ENCODE data around the gene SMC2. TPM values are rescaled to one million over a fixed set of nuclear protein-coding genes. Genes with fewer than 3 reads are reported as not detected.

The SMC2 gene
- total RNA-seq, result 3.6 and 3.7 TPM in 2 replicates

GRCh38 chr9:104093647-104094533, at the start of gene SMC2:
TSS of gene SMC2 (plus strand) at chr9:104094309. CDS start at chr9:104095385, 1,076 bp downstream.
- Histone ChIP-seq H3K4me3 (ENCODE audit: low read depth, low read length) (peak within 1 kb of the TSS; percentile 71), H3K27me3 (ENCODE audit: control insufficient read depth, insufficient read depth, low read length) (no peaks in the 10 kb centered on the region), H3K36me3 (ENCODE audit: control insufficient read depth, insufficient read depth, low read length) (no peaks in the 10 kb centered on the region)
- FAIRE-seq (no peak), DNase-seq (ENCODE audit: low read depth) (peak; percentile 79)
- no peak for TF ChIP-seq CTCF (IDR thresholded peaks at IDR 0.05; ENCODE audit: insufficient read depth, low read length, severe bottlenecking)

- DNase-seq (ENCODE audit: low read depth), result peak; percentile 59
- no peak for FAIRE-seq
- Histone ChIP-seq H3K27me3 (ENCODE audit: control insufficient read depth, insufficient read depth, low read length) (no peaks in the 10 kb centered on the region), H3K4me3 (ENCODE audit: low read depth, low read length) (no peak overlapping the region), H3K36me3 (ENCODE audit: control insufficient read depth, insufficient read depth, low read length) (no peaks in the 10 kb centered on the region)
- TF ChIP-seq CTCF (IDR thresholded peaks at IDR 0.05; ENCODE audit: insufficient read depth, low read length, severe bottlenecking), result no peak
These were observed 25.6 kb upstream of the SMC2 start for GRCh38 chr9:104068546-104068945.

GRCh38 chr9:104069288-104069687, 24.8 kb upstream of the SMC2 start:
- no peaks in the 10 kb centered on the region for H3K27me3 ChIP-seq (ENCODE audit: control insufficient read depth, insufficient read depth, low read length)
- no peak overlapping the region for H3K4me3 ChIP-seq (ENCODE audit: low read depth, low read length)
- FAIRE-seq (no peak), DNase-seq (ENCODE audit: low read depth) (no peak)
- no peak for TF ChIP-seq CTCF (IDR thresholded peaks at IDR 0.05; ENCODE audit: insufficient read depth, low read length, severe bottlenecking)
- no peaks in the 10 kb centered on the region for H3K36me3 ChIP-seq (ENCODE audit: control insufficient read depth, insufficient read depth, low read length)

GRCh38 chr9:104071589-104071988, 22.5 kb upstream of the SMC2 start:
- no peak for DNase-seq (ENCODE audit: low read depth)
- TF ChIP-seq CTCF (IDR thresholded peaks at IDR 0.05; ENCODE audit: insufficient read depth, low read length, severe bottlenecking), result no peak
- no peaks in the 10 kb centered on the region for H3K27me3 ChIP-seq (ENCODE audit: control insufficient read depth, insufficient read depth, low read length)
- FAIRE-seq, result no peak
- H3K4me3 ChIP-seq (ENCODE audit: low read depth, low read length), result no peak overlapping the region
- H3K36me3 ChIP-seq (ENCODE audit: control insufficient read depth, insufficient read depth, low read length), result no peaks in the 10 kb centered on the region

- TF ChIP-seq CTCF (IDR thresholded peaks at IDR 0.05; ENCODE audit: insufficient read depth, low read length, severe bottlenecking), result no peak
- DNase-seq (ENCODE audit: low read depth), result no peak
- H3K4me3 ChIP-seq (ENCODE audit: low read depth, low read length), result no peak overlapping the region
- H3K27me3 ChIP-seq (ENCODE audit: control insufficient read depth, insufficient read depth, low read length), result no peaks in the 10 kb centered on the region
- no peaks in the 10 kb centered on the region for H3K36me3 ChIP-seq (ENCODE audit: control insufficient read depth, insufficient read depth, low read length)
- no peak for FAIRE-seq
These were observed 20.9 kb upstream of the SMC2 start for GRCh38 chr9:104073098-104073769.

Data from bronchial epithelial cell (primary cell).